NCI-H1930 (cell line): Measurements from ENCODE around the gene FBXL5.

Source experiments
- DNase-seq, 2 experiments: peaks; one replicate each; lab custom pipeline; 2025; lab: John Stamatoyannopoulos, UW

The FBXL5 gene, protein sequence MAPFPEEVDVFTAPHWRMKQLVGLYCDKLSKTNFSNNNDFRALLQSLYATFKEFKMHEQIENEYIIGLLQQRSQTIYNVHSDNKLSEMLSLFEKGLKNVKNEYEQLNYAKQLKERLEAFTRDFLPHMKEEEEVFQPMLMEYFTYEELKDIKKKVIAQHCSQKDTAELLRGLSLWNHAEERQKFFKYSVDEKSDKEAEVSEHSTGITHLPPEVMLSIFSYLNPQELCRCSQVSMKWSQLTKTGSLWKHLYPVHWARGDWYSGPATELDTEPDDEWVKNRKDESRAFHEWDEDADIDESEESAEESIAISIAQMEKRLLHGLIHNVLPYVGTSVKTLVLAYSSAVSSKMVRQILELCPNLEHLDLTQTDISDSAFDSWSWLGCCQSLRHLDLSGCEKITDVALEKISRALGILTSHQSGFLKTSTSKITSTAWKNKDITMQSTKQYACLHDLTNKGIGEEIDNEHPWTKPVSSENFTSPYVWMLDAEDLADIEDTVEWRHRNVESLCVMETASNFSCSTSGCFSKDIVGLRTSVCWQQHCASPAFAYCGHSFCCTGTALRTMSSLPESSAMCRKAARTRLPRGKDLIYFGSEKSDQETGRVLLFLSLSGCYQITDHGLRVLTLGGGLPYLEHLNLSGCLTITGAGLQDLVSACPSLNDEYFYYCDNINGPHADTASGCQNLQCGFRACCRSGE

DNA sequence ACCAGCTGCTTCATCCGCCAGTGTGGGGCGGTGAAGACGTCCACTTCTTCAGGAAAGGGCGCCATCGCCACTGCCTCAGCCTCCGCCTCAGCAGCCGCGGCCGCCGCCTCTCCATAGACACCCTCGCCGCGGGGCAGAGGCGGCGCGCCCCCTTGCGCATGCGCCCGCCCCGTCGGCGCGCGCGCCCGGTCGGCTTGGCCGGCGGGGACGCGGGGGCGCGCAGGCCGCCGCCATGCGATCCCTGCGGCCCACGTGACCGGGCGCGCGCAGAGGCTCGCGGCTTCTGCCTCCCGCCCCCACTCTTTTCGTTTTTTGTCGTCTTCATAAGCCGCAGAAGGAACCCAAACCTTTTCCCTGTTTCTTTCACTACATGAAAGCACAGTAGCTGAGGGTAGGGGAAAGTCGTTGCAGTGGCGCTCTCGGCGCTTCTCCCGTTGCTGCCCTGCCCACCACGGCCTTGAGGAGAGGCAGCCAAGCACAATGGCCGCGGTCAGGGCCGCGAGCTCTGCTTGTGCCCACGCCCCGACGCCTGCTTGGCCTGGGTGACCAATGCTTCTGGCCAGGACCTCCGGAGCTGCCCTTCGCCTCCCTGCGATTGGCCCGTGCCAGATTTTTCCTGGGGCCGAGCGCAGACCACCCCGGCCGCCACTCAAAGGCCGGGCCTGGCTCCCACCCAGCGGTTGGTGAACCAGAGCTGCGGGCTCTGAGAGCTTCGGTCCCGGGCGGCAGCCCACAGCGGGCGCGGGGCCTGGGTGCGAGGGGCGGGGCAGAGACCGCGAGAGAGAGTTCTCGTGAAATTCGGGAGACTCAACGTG, at the start of gene FBXL5:
Gene FBXL5, minus strand, starts transcription at position 135 of the 815 bp plus-strand sequence. Its CDS starts 70 bp downstream, at position 65.
- DNase-seq = peak; percentile 44 to 91

- no peak for DNase-seq
These were observed 49.0 kb upstream of the FBXL5 start for GRCh38 chr4:15704129-15704528.

DNA sequence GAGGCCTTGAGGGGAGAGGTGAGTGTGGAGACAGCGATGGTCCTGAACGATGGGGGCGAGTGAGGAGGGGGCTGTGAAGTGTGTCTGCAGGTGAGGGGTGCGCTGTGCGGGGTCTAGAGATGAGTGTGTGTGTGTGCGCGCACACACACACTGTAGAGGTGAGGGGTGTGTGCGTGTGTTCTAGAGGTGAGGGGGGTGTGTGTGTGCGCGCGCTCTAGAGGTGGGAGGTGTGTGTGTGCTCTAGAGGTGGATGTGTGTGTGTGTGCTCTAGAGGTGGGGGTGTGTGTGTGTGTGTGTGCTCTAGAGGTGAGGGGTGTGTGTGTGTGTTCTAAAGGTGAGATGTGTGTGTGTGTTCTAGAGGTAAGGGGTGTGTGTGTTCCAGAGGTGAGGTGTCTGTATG, 48.3 kb upstream of the FBXL5 start:
- no peak for DNase-seq

GRCh38 chr4:15702941-15703403, 47.8 kb upstream of the FBXL5 start, which contains the start of gene BST1:
Gene BST1 (plus strand): TSS chr4:15703065. CDS start chr4:15703145, 80 bp downstream.
- no peak for DNase-seq

- no peak for DNase-seq
These were observed 41.7 kb upstream of the FBXL5 start for GRCh38 chr4:15696866-15697265.

GRCh38 chr4:15695729-15696128, 40.6 kb upstream of the FBXL5 start:
- DNase-seq = no peak

GRCh38 chr4:15695240-15695699, 40.1 kb upstream of the FBXL5 start:
- DNase-seq = no peak

DNA sequence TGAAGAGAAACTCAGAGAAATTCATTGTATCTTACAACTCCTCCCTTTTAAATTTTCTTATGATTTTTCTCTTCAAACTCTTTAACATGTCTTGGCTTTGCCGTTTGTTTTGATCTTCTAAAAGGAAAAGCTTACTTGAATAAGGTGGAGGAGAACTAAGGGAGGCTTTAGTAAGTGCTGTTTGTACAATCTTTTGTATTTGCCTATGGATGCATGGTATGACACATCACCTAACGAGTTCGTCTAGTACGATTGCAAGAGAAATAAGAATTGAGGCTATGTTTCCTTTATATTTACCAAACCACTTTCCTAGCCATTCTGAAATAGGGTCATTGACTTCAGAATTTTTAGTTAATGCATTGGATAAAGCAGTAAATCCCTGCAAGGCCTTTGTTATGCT, 39.3 kb upstream of the FBXL5 start:
- no peak for DNase-seq

GRCh38 chr4:15692602-15693001, 37.4 kb upstream of the FBXL5 start:
- no peak for DNase-seq

GRCh38 chr4:15691346-15692135, 36.4 kb upstream of the FBXL5 start:
- no peak for DNase-seq

- DNase-seq = no peak
These were observed 35.1 kb upstream of the FBXL5 start for GRCh38 chr4:15690020-15690809.

- DNase-seq = no peak
These were observed 34.4 kb upstream of the FBXL5 start for GRCh38 chr4:15689540-15689939.

- no peak for DNase-seq
These were observed 32.9 kb upstream of the FBXL5 start for GRCh38 chr4:15688051-15688450.

GRCh38 chr4:15684498-15684897, 29.3 kb upstream of the FBXL5 start:
- no peak for DNase-seq

- no peak for DNase-seq
These were observed 28.0 kb upstream of the FBXL5 start for GRCh38 chr4:15683143-15683495.

- no peak for DNase-seq
These were observed 27.3 kb upstream of the FBXL5 start for GRCh38 chr4:15682242-15683142.

GRCh38 chr4:15681372-15682241, 26.4 kb upstream of the FBXL5 start, which contains the start of gene FAM200B:
Gene FAM200B (plus strand): TSS chr4:15681827. CDS start chr4:15686978, 5,151 bp downstream.
- DNase-seq = peak; percentile 97 to 98

- no peak for DNase-seq
These were observed 25.9 kb upstream of the FBXL5 start for GRCh38 chr4:15681067-15681371.
